Left forelimb (tissue), 1 donor: ENCODE data around the gene ARSB.

ENCODE experiments used
- DNase-seq: peaks from one replicate; pipeline ENCODE4 v3.0.0-alpha.2; 2018; ENCODE audit warnings: low spot score

Gene ARSB

GRCh38 chr5:78985116-78985724 lies at the start of gene ARSB:
ARSB (minus strand) TSS chr5:78985310; CDS start chr5:78985248, 62 bp downstream.
- no peak for DNase-seq

- no peak for DNase-seq
Measured at GRCh38 chr5:79032782-79033181, 47.7 kb upstream of the ARSB start.

DNA sequence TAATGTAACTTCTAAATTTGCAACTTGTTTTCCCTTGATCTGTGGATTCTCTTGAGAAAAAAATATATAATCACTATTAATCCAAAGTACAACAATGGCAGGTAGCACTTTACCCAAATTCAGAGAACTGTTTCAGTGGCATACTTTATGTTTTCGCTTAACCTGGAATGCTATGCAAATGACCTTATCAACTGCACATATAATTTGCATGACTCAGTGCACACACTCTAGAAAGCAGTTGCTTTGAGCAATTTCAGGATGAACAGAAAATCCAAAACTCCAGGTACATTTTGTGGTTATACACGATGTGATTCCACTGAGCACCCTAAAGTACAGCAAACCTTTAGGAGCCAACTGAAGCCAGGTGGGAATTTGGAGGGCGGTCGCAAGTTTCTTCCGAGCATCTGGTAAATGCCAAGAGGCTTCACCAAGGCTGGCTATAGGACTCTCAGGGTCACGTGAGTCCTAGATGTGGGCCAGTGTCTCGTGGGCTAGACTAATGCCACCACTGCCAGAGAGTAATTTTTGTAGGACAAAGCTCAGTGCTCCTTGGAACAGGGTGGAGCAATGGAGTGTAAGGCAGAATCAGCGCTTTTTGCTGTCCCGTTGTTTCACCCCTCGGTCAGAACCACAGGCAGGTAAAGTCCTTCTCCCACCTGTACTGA lies 47.1 kb upstream of the ARSB start:
- DNase-seq = no peak

DNA sequence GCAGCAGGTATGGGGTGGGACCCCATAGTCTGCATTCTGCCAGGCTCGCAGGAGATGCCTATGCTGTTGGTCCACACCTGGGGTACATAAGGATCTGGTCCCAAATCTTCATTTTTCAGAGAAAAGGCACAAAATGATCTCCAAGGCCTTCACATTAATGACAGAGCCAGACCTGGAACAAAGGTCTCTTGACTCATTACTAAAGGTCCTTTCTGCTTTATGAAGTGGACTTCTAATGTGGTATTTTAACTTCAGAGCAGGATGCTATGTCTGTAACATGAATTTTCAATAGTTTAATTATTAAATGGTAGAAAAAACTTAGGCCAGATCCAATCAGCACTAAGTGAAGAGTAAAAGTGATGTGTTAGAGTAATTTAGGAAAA lies 46.4 kb upstream of the ARSB start:
- no peak for DNase-seq

DNA sequence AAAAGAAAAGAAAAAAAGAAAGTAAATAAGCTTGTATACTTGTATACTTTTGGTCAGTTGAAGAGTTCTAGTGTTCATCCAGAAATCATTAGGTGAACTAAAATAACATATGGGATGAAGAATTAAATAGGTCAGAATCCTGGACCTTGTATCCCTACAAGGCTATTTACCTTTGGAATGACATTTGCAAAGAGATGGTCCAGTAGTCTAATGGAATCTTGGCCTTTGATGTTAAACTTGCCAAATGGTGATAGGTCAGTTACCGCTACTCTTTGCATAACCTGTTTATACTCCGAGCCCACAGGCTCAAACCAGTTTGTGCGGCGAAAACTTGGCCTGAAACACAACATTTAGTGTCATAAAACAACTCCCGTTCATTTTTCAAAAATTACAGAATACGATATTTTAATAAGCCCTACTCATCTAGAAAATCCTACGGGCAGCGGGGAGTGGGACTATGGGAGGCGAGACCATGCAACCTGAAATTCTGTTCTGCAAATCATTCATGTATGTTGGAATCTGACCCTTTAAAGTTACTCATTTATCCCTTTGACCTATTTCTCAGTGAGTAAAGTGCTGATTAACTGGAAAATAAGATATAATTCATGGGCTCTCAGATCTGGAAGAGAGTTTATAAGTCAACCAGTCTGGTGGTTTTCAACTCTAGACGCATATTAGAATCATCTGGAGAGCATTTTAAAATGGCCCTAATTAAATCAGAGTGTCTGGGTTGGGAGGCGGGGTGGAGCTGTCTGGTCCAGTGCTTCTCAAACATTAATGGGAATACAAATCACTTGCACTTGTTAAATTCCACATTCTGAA lies 45.8 kb upstream of the ARSB start:
- no peak for DNase-seq

- peak; percentile 81 for DNase-seq
Measured at GRCh38 chr5:79025054-79025472, 40.0 kb upstream of the ARSB start.

DNA sequence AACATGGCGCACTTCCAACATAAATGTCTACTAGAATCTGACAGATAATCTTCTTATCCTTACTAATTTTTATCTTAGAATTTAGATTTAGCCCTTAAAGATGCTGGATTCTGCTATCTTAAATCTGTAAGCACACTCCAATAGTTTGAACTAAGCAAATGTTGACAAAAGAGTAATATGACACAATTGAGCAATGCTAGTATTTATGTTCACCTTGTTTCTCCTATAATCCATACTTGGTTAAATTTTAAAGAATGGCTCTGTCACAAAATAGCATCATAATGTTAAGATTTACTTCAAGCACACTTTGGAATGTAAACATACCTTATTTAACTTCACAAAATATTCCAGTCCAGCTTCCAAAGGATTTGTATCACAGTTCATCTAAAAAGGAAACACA lies 38.8 kb upstream of the ARSB start:
- no peak for DNase-seq

GRCh38 chr5:79023348-79023747 lies 38.2 kb upstream of the ARSB start:
- DNase-seq = no peak

- DNase-seq = no peak
Measured at GRCh38 chr5:79022771-79023170, 37.7 kb upstream of the ARSB start.

GRCh38 chr5:79021753-79022152 lies 36.6 kb upstream of the ARSB start:
- no peak for DNase-seq

DNA sequence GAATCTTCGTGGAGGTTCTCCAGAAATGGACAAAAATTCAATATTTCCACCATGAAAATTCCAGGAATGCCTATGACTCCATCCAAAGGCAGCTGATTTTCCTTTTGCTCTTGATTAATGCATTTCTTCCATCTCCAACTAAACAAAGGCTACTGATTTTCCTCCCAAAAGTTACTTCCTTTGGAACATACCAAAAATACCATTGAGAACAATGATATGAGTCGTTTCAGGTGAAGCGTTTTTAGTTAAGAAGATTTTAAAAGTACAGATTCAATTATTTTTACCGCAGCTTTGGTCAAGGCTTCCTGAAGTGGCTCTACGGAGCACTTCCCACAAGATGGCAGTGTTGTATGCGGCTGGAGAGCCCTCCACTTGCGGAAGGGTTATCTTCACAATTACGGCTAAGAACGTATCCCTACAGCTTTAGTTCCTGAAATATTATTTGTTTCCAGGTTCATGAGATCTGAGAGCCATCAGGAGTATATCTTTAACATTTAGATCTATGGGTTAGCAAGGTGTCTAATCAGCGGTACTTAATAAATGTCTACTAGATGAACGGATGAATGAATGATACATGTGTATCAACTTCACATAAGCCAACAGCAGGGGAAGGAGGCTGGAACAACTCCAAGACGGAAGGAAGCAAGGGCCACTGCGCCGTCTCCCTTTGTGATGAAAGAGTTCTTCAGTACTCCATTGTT lies 35.9 kb upstream of the ARSB start:
- DNase-seq = no peak

DNA sequence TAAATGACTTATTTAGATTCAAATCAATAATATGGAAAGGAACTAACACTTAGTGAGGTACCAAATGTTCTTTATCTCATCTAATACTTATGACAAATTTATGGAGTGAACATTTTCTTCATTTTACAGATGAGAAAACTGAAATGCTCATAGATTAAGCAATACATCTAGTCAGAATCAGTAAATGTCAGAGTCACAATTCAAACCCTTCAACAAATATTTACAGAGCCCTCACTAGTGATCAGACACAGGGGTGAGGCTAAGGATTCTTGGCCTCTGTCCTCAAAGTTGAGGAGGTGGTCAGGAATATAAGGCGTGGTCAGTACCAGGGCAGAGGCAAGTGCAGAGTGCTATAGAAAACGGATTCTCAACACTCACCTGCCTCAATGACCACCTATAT lies 29.5 kb upstream of the ARSB start:
- DNase-seq = no peak

DNA sequence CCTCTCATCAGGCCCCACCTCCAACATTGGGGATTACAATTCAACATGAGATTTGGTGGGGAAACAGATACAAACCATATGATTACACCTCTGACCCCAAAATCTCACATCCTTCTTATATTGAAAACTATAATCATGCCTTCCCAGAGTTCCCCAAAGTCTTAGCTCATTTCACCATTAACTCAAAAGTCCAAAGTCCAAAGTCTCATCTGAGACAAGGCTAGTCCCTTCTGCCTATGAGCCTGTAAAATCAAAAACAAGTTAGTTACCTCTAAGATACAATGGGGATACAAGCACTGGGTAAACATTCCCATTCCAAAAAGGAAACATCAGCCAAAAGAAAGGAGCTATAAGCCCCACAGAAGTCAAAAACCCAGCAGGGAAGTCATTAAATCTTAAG lies 26.8 kb upstream of the ARSB start:
- DNase-seq = no peak

- no peak for DNase-seq
Measured at GRCh38 chr5:79011219-79011836, 26.2 kb upstream of the ARSB start.

DNA sequence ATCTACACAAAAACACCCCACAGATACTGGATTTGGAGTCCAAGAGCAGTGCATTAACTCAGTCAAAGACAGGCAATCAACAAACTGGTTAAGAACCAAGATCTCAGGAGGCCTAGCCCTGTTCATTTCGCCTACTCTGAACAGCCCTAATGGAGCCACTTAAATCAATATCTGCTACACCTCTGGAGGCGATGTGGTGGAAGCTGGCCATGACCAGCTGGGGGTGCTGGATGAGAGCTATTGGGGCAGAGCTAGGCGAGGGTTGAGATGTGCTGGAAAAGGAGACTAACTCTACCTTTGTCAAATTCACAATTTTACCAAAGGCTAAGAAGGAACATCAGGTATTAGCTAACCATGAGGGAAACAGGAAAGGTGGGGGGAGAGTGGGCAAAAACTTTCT lies 23.3 kb upstream of the ARSB start:
- DNase-seq = no peak

DNA sequence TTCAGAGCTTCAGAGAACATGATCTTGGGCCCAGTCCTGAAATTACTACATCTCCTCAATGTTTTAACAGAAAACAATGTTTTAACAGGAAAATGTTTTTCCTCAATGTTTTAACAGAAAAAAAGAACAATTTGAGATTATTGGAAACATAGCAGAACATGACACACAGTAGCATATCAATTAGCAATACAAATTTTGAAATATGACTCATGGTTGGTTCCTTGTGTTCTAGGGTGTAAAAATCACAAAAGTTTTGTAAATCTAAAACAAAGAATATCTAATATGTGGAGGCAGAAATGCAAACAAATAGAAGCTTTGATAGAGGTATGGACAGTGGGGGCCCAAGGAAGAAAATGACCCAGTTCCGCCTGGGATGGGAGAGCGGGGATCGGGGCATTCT lies 22.8 kb upstream of the ARSB start:
- no peak for DNase-seq

DNA sequence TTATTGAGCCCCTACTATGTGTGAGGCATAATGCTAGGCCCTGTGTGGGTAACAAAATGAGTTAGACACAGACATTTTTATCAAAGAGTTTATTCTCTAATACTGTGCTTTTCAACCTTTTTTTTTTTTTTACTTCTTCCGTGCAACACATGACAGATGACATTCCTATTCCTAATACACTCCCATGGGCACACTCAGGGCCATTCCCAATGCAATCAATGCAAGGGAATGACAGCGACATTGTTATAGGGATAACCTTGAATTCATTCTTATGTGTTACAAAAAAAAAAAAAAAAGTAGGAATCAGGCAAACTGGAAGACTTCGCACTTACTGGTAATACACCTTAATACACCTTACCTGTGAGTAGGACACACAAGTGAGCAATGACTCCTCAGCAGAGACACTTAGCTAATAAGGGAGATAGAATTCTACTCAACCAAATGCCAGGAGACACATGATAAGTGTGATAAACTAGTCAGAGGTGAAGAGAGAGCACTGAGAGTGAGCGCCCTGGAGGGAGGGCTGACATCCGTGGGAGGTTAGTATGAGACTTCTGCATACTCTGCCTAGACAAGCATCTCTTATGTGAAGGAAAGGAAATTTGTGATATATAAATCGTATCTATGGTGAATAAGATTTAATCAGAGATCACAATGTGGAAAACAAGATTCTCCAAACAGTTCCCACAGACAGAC lies 21.0 kb upstream of the ARSB start:
- no peak for DNase-seq

DNA sequence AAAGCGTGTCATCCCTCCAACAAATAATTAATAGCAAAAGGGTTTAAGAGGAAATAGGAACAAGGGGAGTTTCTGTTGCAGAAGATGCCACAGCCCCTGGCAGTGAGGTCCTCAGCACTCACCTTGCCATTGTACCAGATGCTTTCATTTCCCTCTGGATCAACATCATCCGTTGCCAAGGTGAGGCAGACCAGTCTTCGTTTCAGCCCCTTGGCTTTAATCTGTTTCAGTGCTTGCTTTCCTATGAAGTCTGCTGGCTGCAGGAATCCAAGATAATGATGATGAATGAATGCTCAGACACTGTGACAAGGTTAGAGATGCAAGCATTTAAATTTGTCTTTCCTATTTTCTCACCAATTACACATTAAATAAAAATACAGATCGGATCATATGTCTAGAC lies 20.0 kb upstream of the ARSB start:
- DNase-seq = no peak

DNA sequence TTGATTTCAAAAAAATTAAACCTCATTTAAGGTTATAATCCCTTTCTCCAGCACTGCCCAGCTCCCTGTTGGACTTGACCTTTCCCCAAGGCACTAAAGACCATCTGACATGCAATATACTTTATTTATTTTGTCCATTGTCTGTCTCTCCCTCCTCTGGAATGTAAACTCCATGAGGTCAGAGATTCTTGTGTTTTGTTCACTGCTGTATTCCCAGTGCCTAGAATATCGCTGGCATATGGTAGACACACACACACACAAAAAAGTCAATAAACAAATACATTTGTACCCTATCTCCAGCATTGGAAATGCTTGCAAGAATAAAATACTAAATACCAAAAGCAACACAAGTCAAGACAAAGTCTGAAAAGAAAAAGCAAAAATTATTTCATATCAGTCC lies 17.3 kb upstream of the ARSB start:
- DNase-seq = no peak

- no peak for DNase-seq
Measured at GRCh38 chr5:79001471-79001870, 16.4 kb upstream of the ARSB start.

- DNase-seq = no peak
Measured at GRCh38 chr5:78997090-78997489, 12.0 kb upstream of the ARSB start.
